K562 (cell line): ENCODE data around the gene FOXD3. TPM values are rescaled to one million over a fixed set of nuclear protein-coding genes. Genes with fewer than 3 reads are reported as not detected.

Experiments
- ATAC-seq: fragments of 200-7000 bp; cut with Tn5 transposase; 3 replicates; pipeline ENCODE4 v1.9.1; 2020; ENCODE audit warnings: moderate library complexity
- BruUV-seq: library from RNA; stranded (reverse); fragments of 400-500 nt; replicated peaks from 2 replicates; lab custom pipeline; 2021; lab: Mats Ljungman, UMichigan
- CTCF ChIA-PET: fragments of 300-600 bp; formaldehyde crosslinking; extraction: SDS; loops from one replicate; lab custom pipeline; 2021; ENCODE audit warnings: low intra/inter-chr PET ratio; lab: Yijun Ruan, JAX
- POLR2A ChIA-PET: fragments of 300-600, 350-650 bp; sonication (Branson Sonifier 250); formaldehyde crosslinking; extraction: SDS; loops from one replicate; lab custom pipeline; 2021; ENCODE audit warnings: antibody characterized with exemption, inconsistent platforms; lab: Yijun Ruan, JAX
- DNase-seq, 4 experiments: peaks; one replicate each; pipeline versions ENCODE4 v3.0.0 to v3.0.0-alpha.2; 2011 to 2018; ENCODE audit warnings: low spot score in 3 of 4, mixed read lengths in 3 of 4; ENCODE audit errors: extremely low read depth in 1 of 4
- FAIRE-seq: peaks from 2 replicates; lab custom pipeline; 2011; peaks lifted over from hg19 to GRCh38; lab: Jason Lieb, UNC
- H2AFZ ChIP-seq: 2 replicates; pipeline ENCODE4 v1.6.0; 2011; ENCODE audit warnings: low read depth, low read length, control low read depth, inconsistent platforms
- H3K27ac ChIP-seq: fragments of 200-600 bp; 3 replicates; pipeline ENCODE4 v1.8.0; 2011; ENCODE audit warnings: low read depth, mild to moderate bottlenecking, control low read depth, inconsistent platforms, low read length, moderate library complexity, mixed read lengths; ENCODE audit errors: extremely low read depth
- H3K27me3 ChIP-seq, 2 experiments: fragments of 300-600 bp in 1 of 2; 2 replicates in 1 of 2; 3 replicates in 1 of 2; pipeline versions ENCODE4 v1.6.0 to v1.8.0; 2011; ENCODE audit warnings: inconsistent platforms in 2 of 2, low read length in 2 of 2, mild to moderate bottlenecking in 1 of 2, mixed read lengths in 1 of 2, moderate library complexity in 1 of 2; ENCODE audit not compliant: control insufficient read depth in 2 of 2, insufficient read depth in 2 of 2
- H3K36me3 ChIP-seq: fragments of 300-600 bp; 3 replicates; pipeline ENCODE4 v1.8.0; 2011; ENCODE audit warnings: mild to moderate bottlenecking, low read length, inconsistent platforms; ENCODE audit not compliant: control insufficient read depth, insufficient read depth
- H3K4me1 ChIP-seq, 2 experiments: fragments of 200-600 bp in 1 of 2; replicated peaks in 1 of 2; 2 replicates in 1 of 2; 3 replicates in 1 of 2; pipeline versions ENCODE4 v1.5.1 to v1.8.0; 2011; ENCODE audit warnings: inconsistent platforms in 2 of 2, low read length in 2 of 2, mild to moderate bottlenecking in 1 of 2, mixed read lengths in 1 of 2, moderate library complexity in 1 of 2; ENCODE audit not compliant: control insufficient read depth in 2 of 2, insufficient read depth in 2 of 2
- H3K4me2 ChIP-seq: 2 replicates; pipeline ENCODE4 v1.6.1; 2011; ENCODE audit warnings: low read length, control low read depth, inconsistent platforms, mixed read lengths; ENCODE audit not compliant: insufficient read depth
- H3K4me3 ChIP-seq: fragments of 200-600 bp; sonication (generic), shearing (Covaris generic); 2 replicates; pipeline ENCODE4 v1.5.1; 2016; ENCODE audit warnings: control low read depth, inconsistent platforms
- H3K79me2 ChIP-seq: fragments of 200-600 bp; 3 replicates; pipeline ENCODE4 v1.8.0; 2011; ENCODE audit warnings: low read length, inconsistent platforms; ENCODE audit not compliant: control insufficient read depth, insufficient read depth
- H3K9ac ChIP-seq, 2 experiments: 2 replicates each; pipeline versions ENCODE4 v1.6.0 to v1.6.1; 2011; ENCODE audit warnings: low read depth in 2 of 2, low read length in 2 of 2, control low read depth in 1 of 2, inconsistent platforms in 1 of 2, mild to moderate bottlenecking in 1 of 2, mixed read lengths in 1 of 2; ENCODE audit not compliant: insufficient read depth in 1 of 2
- H3K9me1 ChIP-seq: one replicate; pipeline ENCODE4 v1.6.0; 2011; ENCODE audit warnings: inconsistent platforms, mild to moderate bottlenecking, low read length, moderate library complexity; ENCODE audit not compliant: control insufficient read depth, insufficient read depth
- H3K9me3 ChIP-seq: replicated peaks from 2 replicates; pipeline ENCODE4 v1.5.1; 2011; ENCODE audit warnings: low read depth, low read length, inconsistent platforms; ENCODE audit not compliant: control insufficient read depth, insufficient read depth
- H4K20me1 ChIP-seq: replicated peaks from 2 replicates; pipeline ENCODE4 v1.6.1; 2011; ENCODE audit warnings: low read length, inconsistent platforms, mixed read lengths; ENCODE audit not compliant: control insufficient read depth, insufficient read depth
- BMI1 ChIP-seq: fragments of 150-350 bp; IDR thresholded peaks from 2 replicates; pipeline ENCODE4 v1.6.1; 2014; ENCODE audit warnings: low read length
- CBX2 ChIP-seq: fragments of 200-600 bp; sonication (generic); IDR thresholded peaks from one replicate; pipeline ENCODE4 v1.6.1; 2012; ENCODE audit warnings: mild to moderate bottlenecking, low read length, inconsistent platforms; ENCODE audit not compliant: insufficient read depth, poor library complexity, severe bottlenecking
- DIDO1 ChIP-seq: fragments of 450-650 bp; IDR thresholded peaks from 2 replicates; pipeline ENCODE4 v1.6.1; 2016; ENCODE audit warnings: low read depth, missing biosample characterization, missing genetic modification characterization
- HNRNPH1 ChIP-seq: fragments of 200-400 bp; formaldehyde crosslinking; optimal IDR thresholded peaks from 2 replicates; pipeline ENCODE3; 2017; ENCODE audit warnings: low read depth, mild to moderate bottlenecking, low read length, moderate library complexity
- HNRNPLL ChIP-seq: fragments of 200-400 bp; formaldehyde crosslinking; IDR thresholded peaks from 2 replicates; pipeline ENCODE4 v1.6.1; 2017; ENCODE audit warnings: low read length, low read depth, mild to moderate bottlenecking; ENCODE audit not compliant: poor library complexity, severe bottlenecking
- MIER1 ChIP-seq: fragments of 450-650 bp; IDR thresholded peaks from 2 replicates; pipeline ENCODE4 v1.6.1; 2016; ENCODE audit warnings: antibody characterized with exemption, mild to moderate bottlenecking, low read depth
- NRF1 ChIP-seq, 2 experiments: fragments of 450-650 bp; IDR thresholded peaks in 1 of 2; conservative IDR thresholded peaks in 1 of 2; 2 replicates each; pipeline ENCODE4 v1.6.1; 2014; ENCODE audit warnings: mild to moderate bottlenecking in 2 of 2
- whole genome bisulfite sequencing: fragments of 100-300 bp; shearing (Covaris generic); methylation state at CpG from one replicate; pipeline ENCODE4 v1.1.6; 2016; ENCODE audit warnings: low coverage, mixed read lengths; ENCODE audit not compliant: insufficient coverage; ENCODE audit errors: missing lambda C conversion rate; 5-methylcytosine and 5-hydroxymethylcytosine counted together
- in situ Hi-C: fragments of 300-500 bp; cut with MboI; formaldehyde crosslinking; loops from 4 replicates; pipeline ENCODE4 v1.15.0; 2018; ENCODE audit warnings: inconsistent platforms, mixed read lengths
- intact Hi-C: fragments of 100-400 bp; cut with micrococcal nuclease; formaldehyde crosslinking; loops from 2 replicates; pipeline ENCODE4 v1.14.2; 2022
- polyA plus RNA-seq, 8 experiments: library from polyadenylated mRNA; depleted of rRNA in 4 of 8; stranded (reverse) in 5 of 8; unstranded in 3 of 8; fragments of >200 nt; fragmentation: Nextera tagmentation in 2 of 8; fragmentation: Illumina TruSeq in 1 of 8; extraction: Ambion mirVana in 2 of 8; extraction: Trizol in 1 of 8; gene quantifications; 2 replicates each; pipeline versions ENCODE4 v1.2.1 to v1.2.3, GENCODE V29; 2011 to 2014; ENCODE audit warnings: inconsistent platforms in 1 of 8, missing spikeins in 1 of 8
- total RNA-seq, 7 experiments: library from RNA; depleted of rRNA in 6 of 7; stranded (reverse); fragments of >200 nt in 6 of 7; fragmentation: Illumina TruSeq in 2 of 7; extraction: Trizol in 2 of 7; gene quantifications; 2 replicates each; pipeline versions ENCODE4 v1.2.1 to v1.2.3, GENCODE V29; 2011 to 2021; ENCODE audit warnings: low replicate concordance in 1 of 7

The FOXD3 gene
- total and polyA plus RNA-seq, 9 of the 15 experiments (the other 6 are each of a cell fraction or from before 2014, with no cell fraction given), result 0.06 to 0.45 (median 0.10) TPM; not detected in 2

DNA sequence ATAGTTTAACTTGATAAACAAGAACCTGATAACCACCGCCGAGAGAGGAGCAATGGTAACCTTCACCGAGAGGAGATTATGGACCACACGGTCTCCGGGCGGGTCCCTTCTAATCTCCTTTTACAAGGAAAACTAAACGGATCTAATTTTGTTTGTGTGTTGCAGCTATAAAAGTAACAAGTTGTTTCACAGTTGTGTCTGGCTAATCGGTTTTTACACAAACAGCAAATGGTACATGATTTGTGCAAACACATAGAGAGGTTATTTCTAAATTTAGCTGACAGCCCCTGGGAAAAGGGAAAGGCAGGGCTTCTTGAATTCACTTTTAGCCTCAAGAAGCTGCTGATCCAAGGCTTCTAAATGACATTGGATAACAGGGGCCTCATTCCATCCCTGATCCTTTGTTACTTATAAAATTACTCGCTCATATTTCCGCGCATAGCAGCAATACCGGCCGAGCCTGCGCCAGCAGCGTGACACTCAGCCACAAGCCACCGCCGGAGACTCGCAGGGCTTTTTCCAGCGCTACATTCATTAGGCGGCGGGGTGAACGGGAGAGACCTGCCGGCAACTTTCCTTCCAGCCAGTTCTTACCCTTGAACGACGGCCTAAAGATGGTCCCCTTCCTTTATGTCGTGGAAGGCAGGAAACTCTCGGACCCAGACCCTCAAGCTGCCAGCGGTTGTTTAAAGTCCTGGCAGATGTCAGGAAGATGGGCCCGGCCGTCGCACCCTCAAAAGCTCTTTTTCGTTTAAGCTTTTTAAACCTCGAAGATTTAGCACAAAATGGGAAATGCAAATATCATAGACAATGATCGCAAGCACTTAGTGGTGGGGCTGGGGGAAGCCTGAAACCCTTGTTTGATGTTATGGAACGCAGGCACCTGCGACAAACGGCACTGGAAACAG, 4.4 kb downstream of the FOXD3 start:
- CTCF ChIA-PET, result interaction anchor here (0.7 to 1.1 kb wide), 2 partner anchors 128 to 207 kb away, joined by 3 read pairs; no protein-coding TSS in a partner anchor
- Histone ChIP-seq H3K4me3 (no peak overlapping the region), H4K20me1 (no peaks in the 10 kb centered on the region), H2AFZ (peak overlapping the region; percentile 52; the same call in 1 of the 2 replicates), H3K9me3 (no peaks in the 10 kb centered on the region), H3K9ac (no peak overlapping the region), H3K36me3 (no peaks in the 10 kb centered on the region), H3K9me1 (no peaks in the 10 kb centered on the region), H3K27ac (no peak overlapping the region), H3K79me2 (no peaks in the 10 kb centered on the region), H3K4me1 (peaks cover 4 to 41% of the 10 kb centered on the region in 2 experiments; a peak in 3 of 5 replicates)
- no peak for FAIRE-seq
- ATAC-seq, result no peak
- WGBS, result 17% methylated on average over 32 of the region's 37 CpGs
- intact Hi-C loops (no loop called here), in situ Hi-C loops (no loop called here)
- BruUV-seq, result no TSS peak
- POLR2A ChIA-PET, result interaction anchor here (0.9 kb wide), 1 partner anchor 9 kb away, joined by 4 read pairs; no protein-coding TSS in a partner anchor
- TF ChIP-seq CBX2 (peak; percentile 89), NRF1 (conservative IDR thresholded peaks at IDR 0.05 in 1 of 2, IDR thresholded peaks at IDR 0.05 in 1 of 2) (0 out of 4 replicates have a peak, but pooled peaks of 1 of the 2 experiments have one; percentile 17), BMI1 (peak; percentile 12; the same call in 1 of the 2 replicates), MIER1 (no peak), DIDO1 (no peak), HNRNPH1 (no peak), HNRNPLL (peak; percentile 78)
- TF ChIP-seq, all 486 proteins: peak for 4
- Histone ChIP-seq H3K27me3 (peaks cover 34 to 57% of the 10 kb centered on the region in 2 experiments; a peak in 4 of 5 replicates), H3K4me2 (no peak overlapping the region)
- no peak for DNase-seq
